Right lobe of liver (tissue), 4 donors: ENCODE results near the gene PPDPF.

Experiments
- POLR2A ChIP-seq: fragments of 450-650 bp; IDR thresholded peaks from one replicate; pipeline ENCODE4 v1.6.1; 2017; ENCODE audit warnings: antibody characterized with exemption, mild to moderate bottlenecking
- TF ChIP-seq, protein P1 (sequence below), 4 donors: fragments of 200-600 bp in 3 of 4; fragments of 450-650 bp in 1 of 4; IDR thresholded peaks; one replicate each; pipeline versions ENCODE4 v1.5.1 to v1.8.0; 2016 to 2022; ENCODE audit warnings: antibody characterized with exemption in 4 of 4, mild to moderate bottlenecking in 2 of 4
- donor health status: DM: no; HTN: no; CAD: no.
- donor health status: DM: no; HTN: no; CAD: no.
- donor health status: DM: no; HTN: yes; CAD: no.

DNA sequence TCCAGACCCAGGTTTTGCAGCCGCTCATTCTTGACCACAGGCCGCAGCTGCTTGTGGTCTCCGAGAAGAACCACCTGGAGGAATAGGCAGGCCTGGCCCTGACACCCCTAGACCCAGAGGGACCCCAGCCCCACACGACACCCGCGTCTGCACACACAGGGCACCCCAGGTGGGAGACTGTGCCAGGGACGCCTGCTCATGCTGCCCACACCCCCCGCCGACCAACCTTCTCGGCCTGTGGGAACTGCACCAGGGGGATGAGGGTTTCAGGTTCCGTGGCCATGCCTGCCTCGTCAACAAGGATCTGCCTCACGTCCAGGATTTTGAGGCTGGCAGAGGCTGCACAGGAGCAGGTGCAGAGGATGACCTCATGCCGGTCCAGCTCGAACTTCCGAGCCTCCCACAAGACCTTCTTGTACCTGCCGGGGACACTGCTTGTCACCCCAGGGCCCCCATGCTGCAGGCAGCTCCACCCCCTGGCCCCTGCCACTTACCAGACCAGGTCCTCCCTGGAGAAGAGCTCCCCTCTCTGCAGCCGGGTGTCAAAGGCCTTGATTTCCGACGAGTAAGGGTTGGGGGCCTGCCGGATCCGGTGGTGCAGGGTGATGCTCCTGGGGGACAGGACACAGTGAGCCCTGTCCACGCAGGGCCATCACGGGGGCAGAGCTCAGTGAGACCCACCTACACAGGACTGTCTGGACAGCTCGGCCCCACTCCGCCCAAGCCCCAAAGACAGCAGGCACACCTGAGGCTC lies 40.5 kb downstream of the PPDPF start:
- TF ChIP-seq, protein P1, sequence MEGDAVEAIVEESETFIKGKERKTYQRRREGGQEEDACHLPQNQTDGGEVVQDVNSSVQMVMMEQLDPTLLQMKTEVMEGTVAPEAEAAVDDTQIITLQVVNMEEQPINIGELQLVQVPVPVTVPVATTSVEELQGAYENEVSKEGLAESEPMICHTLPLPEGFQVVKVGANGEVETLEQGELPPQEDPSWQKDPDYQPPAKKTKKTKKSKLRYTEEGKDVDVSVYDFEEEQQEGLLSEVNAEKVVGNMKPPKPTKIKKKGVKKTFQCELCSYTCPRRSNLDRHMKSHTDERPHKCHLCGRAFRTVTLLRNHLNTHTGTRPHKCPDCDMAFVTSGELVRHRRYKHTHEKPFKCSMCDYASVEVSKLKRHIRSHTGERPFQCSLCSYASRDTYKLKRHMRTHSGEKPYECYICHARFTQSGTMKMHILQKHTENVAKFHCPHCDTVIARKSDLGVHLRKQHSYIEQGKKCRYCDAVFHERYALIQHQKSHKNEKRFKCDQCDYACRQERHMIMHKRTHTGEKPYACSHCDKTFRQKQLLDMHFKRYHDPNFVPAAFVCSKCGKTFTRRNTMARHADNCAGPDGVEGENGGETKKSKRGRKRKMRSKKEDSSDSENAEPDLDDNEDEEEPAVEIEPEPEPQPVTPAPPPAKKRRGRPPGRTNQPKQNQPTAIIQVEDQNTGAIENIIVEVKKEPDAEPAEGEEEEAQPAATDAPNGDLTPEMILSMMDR (IDR thresholded peaks at IDR 0.05), result no peak
- no peak for TF ChIP-seq POLR2A
